Tibial nerve (tissue), 4 donors: ENCODE data around the gene VWA2. TPM values are rescaled to one million over a fixed set of nuclear protein-coding genes. Genes with fewer than 3 reads are reported as not detected.

Experiments used
- DNase-seq, 2 donors: peaks; one replicate each; pipeline ENCODE4 v3.0.0-alpha.2; 2019; ENCODE audit warnings: low spot score in 2 of 2
- H3K27ac ChIP-seq, 4 donors: fragments of 200-600 bp; sonication (generic) in 3 of 4; one replicate each; pipeline ENCODE4 v1.5.1; 2017 to 2019; ENCODE audit warnings: mild to moderate bottlenecking in 1 of 4
- H3K27me3 ChIP-seq, 2 donors: fragments of 200-600 bp; sonication (generic) in 1 of 2; one replicate each; pipeline versions ENCODE4 v1.5.1 to v1.6.0; 2017 to 2019
- H3K36me3 ChIP-seq, 3 donors: fragments of 200-600 bp; sonication (generic); one replicate each; pipeline ENCODE4 v1.5.1; 2018 to 2019
- H3K4me1 ChIP-seq, 4 donors: fragments of 200-600 bp; sonication (generic) in 3 of 4; one replicate each; pipeline ENCODE4 v1.5.1; 2017 to 2019
- H3K4me3 ChIP-seq, 4 donors: fragments of 200-600 bp; sonication (generic) in 3 of 4; one replicate each; pipeline ENCODE4 v1.5.1; 2017 to 2019; ENCODE audit warnings: mild to moderate bottlenecking in 1 of 4, moderate library complexity in 1 of 4
- H3K9me3 ChIP-seq, 4 donors: fragments of 200-600 bp; sonication (generic) in 3 of 4; one replicate each; pipeline ENCODE4 v1.5.1; 2017 to 2019
- CTCF ChIP-seq, 5 experiments: fragments of 200-600 bp in 3 of 5; fragments of 450-650 bp in 2 of 5; sonication (generic) in 3 of 5; IDR thresholded peaks; one replicate each; pipeline ENCODE4 v1.5.1; 2016 to 2019; ENCODE audit warnings: antibody characterized with exemption in 5 of 5, mild to moderate bottlenecking in 3 of 5, moderate library complexity in 2 of 5
- EP300 ChIP-seq, 2 donors: sonication (generic); formaldehyde crosslinking; IDR thresholded peaks; one replicate each; pipeline ENCODE4 v1.6.1; 2017; ENCODE audit warnings: antibody characterized with exemption in 2 of 2, mild to moderate bottlenecking in 1 of 2
- POLR2A ChIP-seq, 2 donors: fragments of 450-650 bp; IDR thresholded peaks; one replicate each; pipeline ENCODE4 v1.6.1; 2017; ENCODE audit warnings: antibody characterized with exemption in 2 of 2, mild to moderate bottlenecking in 2 of 2, moderate library complexity in 2 of 2
- WGBS, 2 donors: methylation state at CpG; one replicate each; pipeline ENCODE4 v1.1.5; 2018; 5-methylcytosine and 5-hydroxymethylcytosine counted together
- total RNA-seq, 4 donors: library from RNA; depleted of rRNA; stranded (reverse); fragments of >200 nt; gene quantifications; one replicate each; pipeline ENCODE4 v1.1.0, GENCODE V29; 2016

Gene VWA2
- total RNA-seq, 4 donors from 2014 or later = 0.22 to 1.6 (median 1.0) TPM

DNA sequence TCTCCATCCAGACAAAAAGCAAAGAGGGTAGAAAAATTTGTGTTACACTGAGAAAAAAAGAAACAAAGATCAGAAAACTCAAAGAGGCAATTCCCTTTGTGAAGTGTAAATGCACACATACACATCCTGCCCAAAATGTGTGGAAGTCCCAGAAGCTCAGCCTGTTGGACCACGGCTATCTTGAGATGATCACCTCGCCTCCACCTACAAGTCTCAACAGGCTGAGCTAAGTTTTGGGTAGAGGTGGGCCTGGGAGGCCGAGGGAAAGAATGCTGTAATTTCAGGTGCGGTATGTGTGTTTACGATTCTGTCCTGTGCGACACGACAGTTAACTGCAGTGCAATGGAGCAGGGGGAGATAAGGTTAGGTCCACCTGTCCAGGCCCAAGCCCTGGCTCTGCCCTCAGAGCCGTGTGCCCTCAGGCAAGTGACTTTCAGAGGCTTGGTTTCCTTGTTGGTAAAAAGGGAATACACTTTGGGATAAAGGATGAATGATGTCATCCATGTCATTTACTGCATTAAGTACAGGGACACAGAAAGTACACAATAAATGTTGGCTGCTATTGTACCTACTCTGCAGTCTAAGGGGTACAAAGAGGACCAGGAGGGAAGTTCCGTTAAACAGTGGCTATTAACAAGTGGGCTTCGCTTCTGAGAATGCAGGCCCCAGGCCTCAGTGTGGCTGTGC, 97.9 kb downstream of the VWA2 start:
- H3K4me1 ChIP-seq = peaks cover 0 to 69% (median 27%) of the 10 kb centered on the region in 4 donors
- DNase-seq = no peak
- no peaks in the 10 kb centered on the region for H3K27me3 ChIP-seq
- H3K9me3 ChIP-seq = no peaks in the 10 kb centered on the region
- WGBS, 2 donors = 77 to 81% methylated on average over 10 of the region's 10 CpGs
- no peak overlapping the region for H3K4me3 ChIP-seq
- H3K27ac ChIP-seq = peak overlapping the region in 2 of 4 donors; percentile 9 to 62
- H3K36me3 ChIP-seq = peaks cover 0 to 46% (median 0%) of the 10 kb centered on the region in 3 donors
- no peak for TF ChIP-seq POLR2A (IDR thresholded peaks at IDR 0.05)
- no peak for TF ChIP-seq EP300 (IDR thresholded peaks at IDR 0.05)
- TF ChIP-seq CTCF (IDR thresholded peaks at IDR 0.05) = no peak

GRCh38 chr10:114337510-114338462, 98.7 kb downstream of the VWA2 start:
- DNase-seq = no peak
- H3K4me3 ChIP-seq = no peak overlapping the region
- H3K4me1 ChIP-seq = peaks cover 0 to 69% (median 24%) of the 10 kb centered on the region in 4 donors
- no peaks in the 10 kb centered on the region for H3K9me3 ChIP-seq
- H3K27ac ChIP-seq = peak overlapping the region in 2 of 4 donors; percentile 44 to 62
- H3K27me3 ChIP-seq = no peaks in the 10 kb centered on the region
- H3K36me3 ChIP-seq = peaks cover 0 to 41% (median 0%) of the 10 kb centered on the region in 3 donors
- WGBS, 2 donors = 74 to 82% methylated on average over 19 of the region's 19 CpGs
- TF ChIP-seq EP300 (IDR thresholded peaks at IDR 0.05) = no peak
- TF ChIP-seq POLR2A (IDR thresholded peaks at IDR 0.05) = no peak
- TF ChIP-seq CTCF (IDR thresholded peaks at IDR 0.05) = no peak

- Histone ChIP-seq H3K4me3 (no peak overlapping the region), H3K9me3 (no peaks in the 10 kb centered on the region), H3K4me1 (peaks cover 0 to 75% (median 34%) of the 10 kb centered on the region in 4 donors), H3K27me3 (no peaks in the 10 kb centered on the region), H3K27ac (peak overlapping the region in 2 of 4 donors; percentile 15 to 93), H3K36me3 (peaks cover 0 to 41% (median 0%) of the 10 kb centered on the region in 3 donors)
- no peak for DNase-seq
- WGBS, 2 donors = 83 to 92% methylated on average over 8 of the region's 8 CpGs
- TF ChIP-seq EP300 (IDR thresholded peaks at IDR 0.05) (no peak), POLR2A (IDR thresholded peaks at IDR 0.05) (no peak), CTCF (IDR thresholded peaks at IDR 0.05) (no peak)
These were observed 101.8 kb downstream of the VWA2 start for GRCh38 chr10:114340816-114341215.

Other genes starting within 250 kb of the VWA2 start
- 1 to 10 TPM in 2 of 4 donors, under 1 TPM in 2; 0.30 to 1.4 (median 1.1) TPM for gene ADRB1, start 195.4 kb upstream of the VWA2 start, total RNA-seq
- 10 to 100 TPM; 11.6 to 18.0 (median 14.4) TPM for gene CCDC186, start 65.1 kb upstream of the VWA2 start, total RNA-seq
- gene TDRD1, start 59.9 kb upstream of the VWA2 start, total RNA-seq = under 1 TPM in 3 of 4 donors, not detected in 1; under 0.01 to 0.42 (median 0.22) TPM
- 100 to 1,000 TPM in 3 of 4 donors, 10 to 100 TPM in 1; 96.3 to 176 (median 127) TPM for gene AFAP1L2, start 165.2 kb downstream of the VWA2 start, total RNA-seq